Measurements from ENCODE around the gene TMEM250.

DNA sequence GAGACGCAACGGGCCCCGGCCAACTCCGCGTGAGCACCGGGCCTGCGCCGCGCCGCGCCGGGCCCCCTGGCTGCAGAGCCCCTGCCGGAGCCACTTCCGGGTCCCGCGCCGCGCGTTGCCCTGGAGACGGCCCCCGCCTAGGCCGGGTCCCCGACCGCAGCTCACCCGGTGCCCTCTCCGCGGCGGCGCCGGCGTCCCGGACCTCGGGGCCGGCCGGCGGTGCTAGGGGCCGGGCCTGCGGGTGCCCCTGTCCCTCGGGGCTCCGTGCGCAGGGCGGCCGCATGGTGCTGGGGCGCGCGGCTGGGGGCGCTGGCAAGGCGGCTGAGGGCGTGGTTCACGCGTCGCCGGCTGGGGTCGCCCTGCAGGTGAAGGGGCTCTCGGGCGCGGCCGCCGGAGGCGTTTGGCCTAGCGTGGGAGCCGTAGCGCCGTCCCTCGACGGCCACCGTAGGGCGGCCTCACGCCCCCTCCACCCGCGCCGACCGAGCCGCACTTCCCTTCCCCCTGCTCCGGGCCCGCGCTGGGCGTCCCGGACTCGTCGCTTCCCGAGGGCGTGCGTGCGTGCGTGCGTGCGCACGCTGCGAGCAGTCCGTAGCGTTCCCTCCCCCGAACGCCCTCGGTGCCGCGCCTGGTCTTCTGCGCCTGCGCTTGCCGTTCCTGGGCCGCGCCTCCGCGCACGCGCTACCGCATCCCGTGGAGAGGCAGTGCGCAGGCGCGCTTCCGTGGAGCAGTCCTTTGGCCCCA, at the start of gene TMEM250:
- peak; percentile 29; the same call in 1 of the 2 replicates for TF ChIP-seq CTCF (IDR thresholded peaks at IDR 0.05)
- TF ChIP-seq ZFX (IDR thresholded peaks at IDR 0.05; ENCODE audit: borderline replicate concordance): no peak

Data from 22Rv1 (cell line).